Adrenal gland (tissue), 12 donors: Measurements from ENCODE around the gene ROPN1B. TPM values are rescaled to one million over a fixed set of nuclear protein-coding genes. Genes with fewer than 3 reads are reported as not detected.
A peak's percentile ranks its signal among the peaks of the same experiment; 100 is the strongest.

Experiments
- DNase-seq, 7 donors: peaks; one replicate each; pipeline ENCODE4 v3.0.0-alpha.2; 2019 to 2020
- H3K27ac ChIP-seq, 5 donors: fragments of 200-600 bp; sonication (generic) in 4 of 5; 1 replicate in 3 of 5; 2 replicates in 2 of 5; pipeline versions ENCODE4 v1.5.1 to v1.8.0; 2016 to 2020; ENCODE audit warnings: mild to moderate bottlenecking in 1 of 5
- H3K27me3 ChIP-seq: fragments of 200-600 bp; 2 replicates; pipeline ENCODE4 v1.8.0; 2021
- H3K36me3 ChIP-seq, 2 donors: fragments of 200-600 bp; replicated peaks in 1 of 2; 1 replicate in 1 of 2; 2 replicates in 1 of 2; pipeline versions ENCODE4 v1.5.1 to v1.8.0; 2018 to 2022
- H3K4me1 ChIP-seq, 2 donors: fragments of 200-600 bp; replicated peaks in 1 of 2; 1 replicate in 1 of 2; 2 replicates in 1 of 2; pipeline versions ENCODE4 v1.5.1 to v1.8.0; 2018 to 2021
- H3K4me3 ChIP-seq, 4 donors: fragments of 200-600 bp; sonication (generic) in 3 of 4; one replicate each; pipeline ENCODE4 v1.5.1; 2016 to 2018
- H3K9me3 ChIP-seq, 3 donors: fragments of 200-600 bp; sonication (generic) in 1 of 3; replicated peaks in 1 of 3; 1 replicate in 2 of 3; 2 replicates in 1 of 3; pipeline versions ENCODE4 v1.5.1 to v1.8.0; 2016 to 2021
- POLR2A ChIP-seq, 2 donors: fragments of 450-650 bp; IDR thresholded peaks; one replicate each; pipeline ENCODE4 v1.6.1; 2017; ENCODE audit warnings: antibody characterized with exemption in 2 of 2, mild to moderate bottlenecking in 2 of 2, moderate library complexity in 1 of 2
- WGBS, 4 donors: extraction: QIAGEN DNeasy Blood & Tissue Kit in 2 of 4; methylation state at CpG; one replicate each; pipeline versions ENCODE4 v1.1.5 to v1.1.7; 2013 to 2017; 5-methylcytosine and 5-hydroxymethylcytosine counted together
- intact Hi-C, 2 donors: fragments of 100-400 bp; cut with DNase I; formaldehyde crosslinking; loops; one replicate each; pipeline versions ENCODE4 v1.14.1 to v1.15.0; 2022 to 2023
- polyA plus RNA-seq, 3 donors: library from polyadenylated mRNA; stranded (reverse); fragments of 200-250 nt in 2 of 3; fragments of 350-450 nt in 1 of 3; fragmentation: Illumina TruSeq in 1 of 3; extraction: RNeasy Lipid Tissue Mini Kit (QIAGEN cat#74804) in 1 of 3; gene quantifications; one replicate each; pipeline ENCODE4 v1.2.3, GENCODE V29; 2013 to 2014
- small RNA-seq, 2 donors: library from RNA; depleted of rRNA; stranded (forward); fragments of <200 nt; gene quantifications; one replicate each; pipeline ENCODE3, GENCODE V24; 2016
- total RNA-seq, 9 donors: library from RNA; depleted of rRNA in 4 of 9; stranded (reverse); fragments of >200 nt in 4 of 9; fragments of 120-200 nt in 1 of 9; fragmentation: NEBNext Ultra II Directional in 1 of 9; extraction: Animal tissue kit (Norgen Biotek cat#: 25700) in 1 of 9; gene quantifications; one replicate each; pipeline versions ENCODE4 v1.1.0 to v1.2.4, GENCODE V29; 2013 to 2023
- TF ChIP-seq, protein P1 (sequence below), 6 experiments: fragments of 450-650 bp in 4 of 6; fragments of 200-600 bp in 2 of 6; sonication (generic) in 1 of 6; IDR thresholded peaks; 1 replicate in 5 of 6; 2 replicates in 1 of 6; pipeline versions ENCODE4 v1.5.1 to v1.8.0; 2016 to 2021; ENCODE audit warnings: antibody characterized with exemption in 6 of 6, mild to moderate bottlenecking in 2 of 6, moderate library complexity in 1 of 6
- donor health status: healthy with polysubstance abuse.
- donor health status: Bipolar disorder and iron deficiency.
- donor health status: DM: yes; HTN: yes; CAD: no.
- donor health status: DM: no; HTN: no; CAD: no.
- donor health status: DM: no; HTN: no; CAD: no.
- donor health status: DM: yes; HTN: yes; CAD: no.

The ROPN1B gene
- total and polyA plus RNA-seq, 12 donors = 0.13 to 1.1 (median 0.65) TPM; not detected in 3

DNA sequence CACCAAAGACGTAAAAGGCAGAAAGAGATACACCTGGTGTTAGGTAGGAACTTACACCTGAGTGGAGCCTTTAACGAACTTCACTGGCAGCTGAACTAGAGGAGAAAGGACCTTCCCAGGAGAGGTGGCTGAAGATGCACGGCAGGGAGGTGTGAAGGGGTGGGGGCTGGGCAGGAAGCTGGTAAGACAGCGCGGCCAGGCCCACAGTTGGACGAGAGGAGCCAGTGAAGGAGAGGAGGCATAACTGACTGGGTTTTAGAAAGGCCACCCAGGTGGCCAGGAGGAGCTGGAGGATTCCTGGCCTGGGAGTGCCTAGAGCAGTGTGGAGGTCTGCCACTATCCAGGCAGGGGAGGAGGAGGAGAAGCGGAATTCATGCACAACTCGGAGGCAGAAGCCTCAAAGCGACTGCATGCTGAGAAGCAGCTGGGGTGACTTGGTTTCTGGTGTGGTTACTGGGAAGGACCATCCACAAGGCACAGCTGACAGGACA, 63.0 kb downstream of the ROPN1B start:
- no peak overlapping the region for H3K27ac ChIP-seq
- H3K36me3 ChIP-seq = peaks cover 0 to 4% of the 10 kb centered on the region in 2 donors
- peaks cover 0 to 7% of the 10 kb centered on the region in 2 donors for H3K4me1 ChIP-seq
- TF ChIP-seq POLR2A (IDR thresholded peaks at IDR 0.05) = no peak
- TF ChIP-seq, protein P1, sequence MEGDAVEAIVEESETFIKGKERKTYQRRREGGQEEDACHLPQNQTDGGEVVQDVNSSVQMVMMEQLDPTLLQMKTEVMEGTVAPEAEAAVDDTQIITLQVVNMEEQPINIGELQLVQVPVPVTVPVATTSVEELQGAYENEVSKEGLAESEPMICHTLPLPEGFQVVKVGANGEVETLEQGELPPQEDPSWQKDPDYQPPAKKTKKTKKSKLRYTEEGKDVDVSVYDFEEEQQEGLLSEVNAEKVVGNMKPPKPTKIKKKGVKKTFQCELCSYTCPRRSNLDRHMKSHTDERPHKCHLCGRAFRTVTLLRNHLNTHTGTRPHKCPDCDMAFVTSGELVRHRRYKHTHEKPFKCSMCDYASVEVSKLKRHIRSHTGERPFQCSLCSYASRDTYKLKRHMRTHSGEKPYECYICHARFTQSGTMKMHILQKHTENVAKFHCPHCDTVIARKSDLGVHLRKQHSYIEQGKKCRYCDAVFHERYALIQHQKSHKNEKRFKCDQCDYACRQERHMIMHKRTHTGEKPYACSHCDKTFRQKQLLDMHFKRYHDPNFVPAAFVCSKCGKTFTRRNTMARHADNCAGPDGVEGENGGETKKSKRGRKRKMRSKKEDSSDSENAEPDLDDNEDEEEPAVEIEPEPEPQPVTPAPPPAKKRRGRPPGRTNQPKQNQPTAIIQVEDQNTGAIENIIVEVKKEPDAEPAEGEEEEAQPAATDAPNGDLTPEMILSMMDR (IDR thresholded peaks at IDR 0.05) = no peak
- DNase-seq = peak in 1 of 7 donors; percentile 20
- intact Hi-C loops = no loop called here
- H3K9me3 ChIP-seq = peaks cover 0 to 8% (median 0%) of the 10 kb centered on the region in 3 donors
- WGBS, 4 donors = 80 to 92% (median 87%) methylated on average over 9 of the region's 9 CpGs
- no peaks in the 10 kb centered on the region for H3K27me3 ChIP-seq
- no peak overlapping the region for H3K4me3 ChIP-seq

Small RNA genes within 50 kb of the gene (small RNA-seq; reads per million reads assigned to genes)
- gene AC092903.1 = 0 reads per million in 2 donors

Other genes starting within 250 kb of the ROPN1B start
- gene SLC41A3, start 114.9 kb downstream of the ROPN1B start, total RNA-seq = 100 to 1,000 TPM in 3 of 9 donors, 10 to 100 TPM in 6; 61.0 to 140 (median 96.9) TPM
- gene SLC41A3, start 114.9 kb downstream of the ROPN1B start, polyA plus RNA-seq = 10 to 100 TPM; 40.8 to 51.3 (median 48.9) TPM
- gene ALDH1L1, start 211.4 kb downstream of the ROPN1B start, total RNA-seq = 100 to 1,000 TPM in 3 of 9 donors, 10 to 100 TPM in 5, under 1 TPM in 1; 0.44 to 136 (median 81.1) TPM
- 10 to 100 TPM; 19.3 to 34.0 (median 22.0) TPM for gene ALDH1L1, start 211.4 kb downstream of the ROPN1B start, polyA plus RNA-seq